Measurements from ENCODE around the gene PRDX3.

The PRDX3 gene

GRCh38 chr10:119119400-119119799 is 59.2 kb downstream of the PRDX3 start:
- no peak for DNase-seq

GRCh38 chr10:119118231-119118630 is 60.4 kb downstream of the PRDX3 start:
- no peak for DNase-seq
